Measurements from ENCODE around the gene TRERF1.
A peak's percentile ranks its signal among the peaks of the same experiment; 100 is the strongest.

TRERF1 gene

DNA sequence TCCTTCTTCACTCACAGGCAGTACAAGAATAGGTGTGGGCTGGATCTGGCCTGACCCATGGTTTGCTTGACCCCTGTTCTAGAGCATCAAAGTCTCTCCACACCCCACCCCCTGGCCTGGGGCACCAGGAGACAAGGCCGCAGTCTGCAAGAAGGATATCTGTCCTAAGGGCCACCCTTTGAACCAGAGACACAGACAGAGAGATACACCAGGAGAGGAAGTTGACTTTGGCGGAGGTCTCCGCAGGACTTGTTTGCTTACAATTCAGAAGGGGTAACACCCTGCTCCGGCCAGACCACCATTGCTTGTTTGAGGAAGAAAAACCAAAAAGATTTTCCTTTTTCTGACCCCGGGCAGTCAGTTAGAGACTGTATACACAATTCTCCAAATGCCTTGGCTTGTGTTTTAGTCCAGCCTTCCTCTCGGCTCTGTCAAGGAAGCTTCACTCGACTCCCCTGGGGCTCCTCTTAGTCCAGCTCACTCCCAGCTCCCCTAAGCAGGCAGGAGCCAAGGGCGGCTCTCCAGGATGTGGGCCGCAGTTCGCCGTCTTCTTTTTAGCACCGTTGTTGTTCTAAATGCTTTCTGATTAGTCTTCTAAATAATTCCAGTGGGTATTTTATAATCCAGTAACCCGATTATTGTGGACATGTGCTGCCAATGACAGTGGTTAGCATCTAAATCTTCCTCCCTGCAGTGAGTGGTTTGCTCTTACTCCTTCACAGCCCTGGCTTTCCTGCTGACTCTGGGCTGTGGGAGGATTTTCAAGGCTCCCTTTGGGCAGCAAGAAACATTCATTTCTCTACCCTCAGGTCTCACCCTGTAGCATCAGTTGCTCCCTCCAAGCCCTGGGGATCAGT lies 175.5 kb downstream of the TRERF1 start:
- DNase-seq (ENCODE audit: low read depth, low spot score) = peak; percentile 54

GRCh38 chr6:42275376-42276033 lies 176.2 kb downstream of the TRERF1 start:
- DNase-seq (ENCODE audit: low read depth, low spot score) = no peak

DNA sequence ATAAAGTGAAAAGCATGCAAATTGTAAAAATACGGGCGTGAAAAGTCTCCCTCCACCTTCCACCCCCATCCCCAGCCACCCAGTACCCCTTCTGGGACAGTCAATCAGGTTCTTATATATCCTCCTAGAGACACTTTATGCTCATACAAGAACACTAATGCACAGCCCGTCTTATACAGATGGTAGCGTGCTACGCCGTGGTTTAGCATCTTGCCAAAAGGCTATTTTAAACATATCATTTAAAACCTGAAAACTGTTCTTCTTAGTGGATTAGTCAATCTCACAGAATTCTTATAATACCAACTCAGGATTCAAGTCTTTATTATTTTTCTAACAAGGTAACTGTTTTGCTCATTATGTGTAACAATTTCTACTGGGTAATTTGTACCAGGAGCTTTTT lies 176.8 kb downstream of the TRERF1 start:
- DNase-seq (ENCODE audit: low read depth, low spot score) = no peak

DNA sequence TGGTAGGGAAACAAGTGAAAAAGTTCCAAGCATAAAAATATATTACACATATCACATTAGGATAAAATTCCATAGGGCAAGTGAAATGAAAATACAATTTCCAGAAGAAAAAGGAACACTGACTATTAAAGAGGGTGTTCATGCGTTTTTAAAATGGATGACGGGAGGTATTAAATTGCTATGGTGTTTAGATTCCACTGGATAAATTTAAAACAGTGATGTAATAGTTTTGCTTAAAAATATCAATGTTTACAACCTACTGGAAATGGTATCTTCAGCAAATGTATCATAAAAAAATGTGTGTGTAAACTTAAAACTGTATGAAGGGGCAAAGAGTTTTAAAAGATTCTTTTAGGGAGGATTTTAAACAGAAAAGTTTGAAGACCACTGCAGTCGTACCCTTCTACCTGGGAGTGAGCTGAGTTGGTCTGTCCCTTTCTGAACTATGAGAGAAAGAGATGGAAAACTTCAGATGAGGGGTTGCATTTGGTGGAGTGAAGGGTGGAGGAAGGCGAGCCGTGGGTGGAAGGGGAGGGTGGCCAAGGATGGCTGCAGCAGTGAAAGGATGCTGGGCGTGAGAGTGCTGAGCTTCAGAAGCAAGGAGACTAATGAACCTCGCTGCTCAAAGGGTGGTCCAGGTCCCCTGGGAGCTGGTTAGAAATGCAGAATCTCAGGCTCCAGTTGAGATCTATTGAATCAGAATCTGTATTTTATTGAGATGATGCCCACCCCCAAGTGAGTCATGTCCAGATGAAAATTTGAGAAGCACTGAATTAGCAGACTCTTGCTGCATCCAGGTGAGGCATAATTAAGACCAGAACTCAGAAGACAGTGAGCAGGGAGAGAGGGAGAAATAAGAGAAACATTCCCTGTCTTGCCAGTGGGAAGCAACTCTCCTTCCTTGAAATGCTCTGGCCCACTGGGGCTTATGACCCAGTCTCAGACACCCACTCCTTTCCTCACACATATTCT lies 179.6 kb downstream of the TRERF1 start:
- DNase-seq (ENCODE audit: low read depth, low spot score) = no peak

GRCh38 chr6:42269974-42270510 lies 181.7 kb downstream of the TRERF1 start:
- no peak for DNase-seq (ENCODE audit: low read depth, low spot score)

- no peak for DNase-seq (ENCODE audit: low read depth, low spot score)
Measured at GRCh38 chr6:42269553-42269952, 182.2 kb downstream of the TRERF1 start.

DNA sequence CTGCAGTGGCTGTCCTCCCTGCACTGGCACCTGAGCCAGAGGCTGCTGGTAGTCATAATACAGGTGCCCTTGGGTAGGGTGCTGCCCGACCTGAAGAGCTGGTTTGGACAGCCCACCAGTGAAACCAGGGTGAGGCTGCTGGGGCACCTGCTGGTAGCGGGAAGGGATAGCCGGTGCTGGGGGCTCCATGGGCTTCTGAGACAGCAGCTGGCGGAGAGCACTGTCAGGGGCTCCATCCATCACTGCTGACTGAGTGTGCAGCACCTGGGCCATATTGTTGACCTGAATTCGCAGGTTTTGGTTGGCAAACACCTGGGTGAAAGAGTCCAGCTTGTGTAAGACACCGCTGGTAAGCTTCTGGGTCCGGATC lies 182.9 kb downstream of the TRERF1 start:
- DNase-seq (ENCODE audit: low read depth, low spot score) = no peak

DNA sequence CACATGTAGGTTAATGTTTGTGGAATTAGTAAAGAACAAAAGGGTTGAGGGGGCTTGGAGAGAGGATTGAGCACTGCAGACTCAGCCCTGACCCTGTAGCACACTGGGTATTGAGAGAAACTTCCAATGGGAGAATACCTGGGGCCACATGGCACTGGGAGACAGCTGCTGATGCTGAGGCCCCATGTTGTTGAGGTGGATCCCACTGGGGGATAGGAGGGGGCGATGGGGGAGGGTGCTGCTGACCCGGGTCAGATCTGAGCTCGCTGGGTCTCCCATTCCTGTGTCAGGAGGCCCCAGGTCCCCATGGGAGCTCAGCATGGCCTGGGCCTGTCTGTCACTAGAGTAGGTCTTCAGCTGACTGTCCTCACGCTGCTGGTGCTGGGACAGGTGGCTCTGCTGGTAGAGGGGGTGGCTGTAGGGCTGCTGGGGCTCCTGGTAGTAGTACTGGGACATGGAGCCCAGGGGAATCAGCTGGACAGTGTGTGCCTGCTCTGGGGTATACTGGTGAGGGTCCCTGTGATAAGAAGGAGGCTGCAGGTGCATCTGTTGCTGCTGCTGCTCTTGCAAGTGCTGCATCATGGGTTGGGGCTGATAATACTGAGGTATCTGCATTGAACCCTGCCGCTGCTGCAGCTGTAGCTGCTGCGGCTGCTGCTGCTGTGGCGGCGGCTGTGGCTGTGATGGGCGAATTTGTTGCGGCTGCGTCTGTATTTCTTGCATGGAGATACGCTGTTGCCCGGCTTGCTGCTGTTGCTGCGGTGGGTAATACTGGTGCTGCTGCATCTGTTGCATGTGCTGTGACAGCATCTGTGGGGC lies 183.5 kb downstream of the TRERF1 start:
- DNase-seq (ENCODE audit: low read depth, low spot score) = no peak

GRCh38 chr6:42266538-42266937 lies 185.2 kb downstream of the TRERF1 start:
- no peak for DNase-seq (ENCODE audit: low read depth, low spot score)

GRCh38 chr6:42264852-42265390 lies 186.8 kb downstream of the TRERF1 start:
- DNase-seq (ENCODE audit: low read depth, low spot score) = no peak

GRCh38 chr6:42264162-42264851 lies 187.4 kb downstream of the TRERF1 start:
- no peak for DNase-seq (ENCODE audit: low read depth, low spot score)

GRCh38 chr6:42263165-42263728 lies 188.5 kb downstream of the TRERF1 start:
- no peak for DNase-seq (ENCODE audit: low read depth, low spot score)

DNA sequence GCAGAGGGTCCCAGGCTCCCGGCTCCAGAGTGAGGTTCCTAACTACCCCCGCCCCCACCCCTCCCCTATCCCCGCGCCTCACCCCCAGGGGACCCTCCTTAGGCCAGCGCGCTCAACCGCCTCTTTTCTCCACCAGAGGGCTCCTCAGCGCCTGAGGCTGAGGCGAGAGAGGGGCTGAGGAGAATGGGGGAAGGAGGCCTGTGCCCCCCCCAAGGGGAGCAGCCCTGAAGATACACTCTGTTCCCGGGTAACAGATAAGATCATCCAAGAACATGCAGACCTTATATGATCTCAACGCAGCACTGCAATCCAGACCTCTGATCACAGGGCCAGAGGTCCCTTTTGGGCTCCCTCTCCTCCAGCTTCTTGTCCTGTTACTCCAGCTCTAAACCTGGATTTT lies 190.8 kb downstream of the TRERF1 start:
- no peak for DNase-seq (ENCODE audit: low read depth, low spot score)

GRCh38 chr6:42260396-42260888 lies 191.3 kb downstream of the TRERF1 start:
- no peak for DNase-seq (ENCODE audit: low read depth, low spot score)

DNA sequence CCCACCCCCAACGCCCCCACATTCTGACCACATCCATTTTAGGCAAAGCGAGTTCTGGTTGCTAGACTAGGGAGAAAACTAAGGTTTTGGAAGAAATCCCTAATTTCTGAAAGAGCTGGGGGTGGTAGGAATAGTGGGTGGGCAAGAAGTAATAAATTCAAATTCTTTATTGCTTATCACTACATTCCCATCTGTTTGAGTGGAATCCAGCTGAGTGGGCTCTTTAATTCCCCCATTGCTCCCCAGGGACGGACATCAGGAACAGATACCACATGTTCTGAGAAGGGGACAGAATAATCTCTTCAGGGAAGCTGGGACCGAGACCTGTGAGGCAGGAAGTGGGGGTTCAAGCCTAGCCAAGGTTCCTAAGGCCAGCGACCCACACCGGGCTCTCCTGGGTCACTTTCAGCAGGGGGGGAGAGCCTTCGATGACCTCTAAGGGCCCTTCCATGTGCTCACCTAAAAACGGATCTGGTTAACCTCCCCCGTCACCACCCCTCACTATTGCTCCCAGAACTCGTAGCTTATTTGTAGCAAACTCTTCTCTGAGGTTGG lies 191.8 kb downstream of the TRERF1 start:
- DNase-seq (ENCODE audit: low read depth, low spot score) = no peak

GRCh38 chr6:42259286-42259685 lies 192.4 kb downstream of the TRERF1 start:
- no peak for DNase-seq (ENCODE audit: low read depth, low spot score)

GRCh38 chr6:42257614-42258013 lies 194.1 kb downstream of the TRERF1 start:
- no peak for DNase-seq (ENCODE audit: low read depth, low spot score)

- no peak for DNase-seq (ENCODE audit: low read depth, low spot score)
Measured at GRCh38 chr6:42257063-42257462, 194.7 kb downstream of the TRERF1 start.

GRCh38 chr6:42255050-42255449 lies 196.7 kb downstream of the TRERF1 start:
- DNase-seq (ENCODE audit: low read depth, low spot score) = no peak

Measured in smooth muscle cell of the brain vasculature (primary cell).